Measurements from ENCODE around the gene PPM1H. TPM values are rescaled to one million over a fixed set of nuclear protein-coding genes. Genes with fewer than 3 reads are reported as not detected.

Gene PPM1H
- total and polyA plus RNA-seq, 11 donors, result 1.3 to 9.6 (median 4.9) TPM

- 0 to 1% (median 1%) methylated on average over 14 of the region's 14 CpGs for WGBS, 4 donors
- H3K27ac ChIP-seq, result peak overlapping the region; percentile 98 to 100 (median 100)
- H3K9me3 ChIP-seq, result no peaks in the 10 kb centered on the region
- no peak for ATAC-seq
- DNase-seq, result no peak
- H3K4me1 ChIP-seq, result peaks cover 2 to 42% (median 20%) of the 10 kb centered on the region in 12 donors
- intact Hi-C loops (cut with DNase I), result loop anchor here (1.0 to 5.0 kb wide), 6 partner anchors 28 to 191 kb away; no protein-coding TSS in a partner anchor
- H3K27me3 ChIP-seq, result no peaks in the 10 kb centered on the region
- H3K4me3 ChIP-seq, result peak overlapping the region; percentile 69 to 100 (median 88)
- no peaks in the 10 kb centered on the region for H3K36me3 ChIP-seq
- TF ChIP-seq POLR2A (IDR thresholded peaks at IDR 0.05) (no peak), CTCF (IDR thresholded peaks at IDR 0.05) (no peak)
Observed at GRCh38 chr12:62603811-62604098, 331.2 kb downstream of the PPM1H start.

GRCh38 chr12:62603061-62603810 is 331.7 kb downstream of the PPM1H start:
- no peaks in the 10 kb centered on the region for H3K27me3 ChIP-seq
- H3K27ac ChIP-seq, result peak overlapping the region; percentile 98 to 100 (median 100)
- no peaks in the 10 kb centered on the region for H3K36me3 ChIP-seq
- TF ChIP-seq CTCF (IDR thresholded peaks at IDR 0.05) (peak; percentile 27 to 78 (median 54)), POLR2A (IDR thresholded peaks at IDR 0.05) (peak in 1 of 2 donors; percentile 50)
- H3K4me1 ChIP-seq, result peaks cover 2 to 42% (median 20%) of the 10 kb centered on the region in 12 donors
- no peaks in the 10 kb centered on the region for H3K9me3 ChIP-seq
- peak; percentile 89 to 94 (median 90) for DNase-seq
- ATAC-seq, result peak; percentile 84 to 95 (median 92)
- H3K4me3 ChIP-seq, result peak overlapping the region; percentile 69 to 100 (median 88)
- intact Hi-C loops (cut with DNase I), result loop anchor here (1.0 to 5.0 kb wide), 6 partner anchors 28 to 192 kb away; no protein-coding TSS in a partner anchor
- 0% methylated on average over 50 to 94 of the region's 94 CpGs for WGBS, 4 donors

- Histone ChIP-seq H3K9me3 (no peaks in the 10 kb centered on the region), H3K27me3 (no peaks in the 10 kb centered on the region), H3K4me1 (peaks cover 2 to 38% (median 20%) of the 10 kb centered on the region in 12 donors), H3K36me3 (peaks cover 0 to under 1% (median 0%) of the 10 kb centered on the region in 9 donors), H3K4me3 (peak overlapping the region; percentile 69 to 100 (median 88)), H3K27ac (peak overlapping the region; percentile 98 to 100 (median 100))
- peak; percentile 90 to 95 (median 94) for DNase-seq
- TF ChIP-seq POLR2A (IDR thresholded peaks at IDR 0.05) (no peak), CTCF (IDR thresholded peaks at IDR 0.05) (no peak)
- 0 to 2% (median 0%) methylated on average over 26 to 66 of the region's 66 CpGs for WGBS, 4 donors
- peak; percentile 90 to 92 (median 90) for ATAC-seq
- intact Hi-C loops (cut with DNase I), result loop anchor here (1.0 to 5.0 kb wide), 8 partner anchors 29 to 192 kb away; no protein-coding TSS in a partner anchor
Observed at GRCh38 chr12:62602255-62603060, 332.5 kb downstream of the PPM1H start.

GRCh38 chr12:62601765-62602164 is 333.2 kb downstream of the PPM1H start:
- Histone ChIP-seq H3K27ac (peak overlapping the region; percentile 98 to 100 (median 100)), H3K4me1 (peaks cover 2 to 38% (median 20%) of the 10 kb centered on the region in 12 donors), H3K4me3 (peak overlapping the region; percentile 69 to 100 (median 88)), H3K27me3 (no peaks in the 10 kb centered on the region), H3K9me3 (no peaks in the 10 kb centered on the region), H3K36me3 (peaks cover 0 to 2% (median 0%) of the 10 kb centered on the region in 9 donors)
- ATAC-seq, result no peak
- 35 to 44% (median 41%) methylated on average over 2 of the region's 2 CpGs for WGBS, 4 donors
- no peak for TF ChIP-seq CTCF (IDR thresholded peaks at IDR 0.05)
- DNase-seq, result no peak
- intact Hi-C loops (cut with DNase I), result loop anchor here (1.0 to 5.0 kb wide), 8 partner anchors 30 to 193 kb away; no protein-coding TSS in a partner anchor

Data from heart left ventricle (tissue), 16 donors.